Thoracic aorta (tissue), 2 donors: ENCODE measurements around the gene ZNF385B. TPM values are rescaled to one million over a fixed set of nuclear protein-coding genes. Genes with fewer than 3 reads are reported as not detected.

Experiments
- ATAC-seq: fragments of 150-250 bp; one replicate; pipeline ENCODE4 v1.8.0; 2017; ENCODE audit warnings: low read depth; ENCODE audit not compliant: insufficient number of reproducible peaks, low FRiP score
- DNase-seq: peaks from one replicate; pipeline ENCODE4 v3.0.0-alpha.2; 2020; ENCODE audit warnings: low spot score
- H3K27ac ChIP-seq, 2 donors: fragments of 200-600 bp; sonication (generic); 1 replicate in 1 of 2; 2 replicates in 1 of 2; pipeline ENCODE4 v1.5.1; 2016; ENCODE audit warnings: mild to moderate bottlenecking in 2 of 2, moderate library complexity in 2 of 2
- H3K27me3 ChIP-seq: fragments of 200-600 bp; sonication (generic); replicated peaks from 2 replicates; pipeline ENCODE4 v1.6.0; 2016; ENCODE audit warnings: mild to moderate bottlenecking; ENCODE audit not compliant: insufficient read depth
- H3K36me3 ChIP-seq: fragments of 200-600 bp; sonication (generic); one replicate; pipeline ENCODE4 v1.5.1; 2016
- H3K4me1 ChIP-seq, 2 donors: fragments of 200-600 bp; sonication (generic); 1 replicate in 1 of 2; 2 replicates in 1 of 2; pipeline versions ENCODE4 v1.5.1 to v1.6.0; 2016; ENCODE audit warnings: low read depth in 2 of 2, mild to moderate bottlenecking in 1 of 2; ENCODE audit not compliant: control insufficient read depth in 1 of 2
- H3K4me3 ChIP-seq: fragments of 200-600 bp; sonication (generic); 2 replicates; pipeline ENCODE4 v1.5.1; 2016; ENCODE audit warnings: mild to moderate bottlenecking
- H3K9me3 ChIP-seq: fragments of 200-600 bp; sonication (generic); 2 replicates; pipeline ENCODE4 v1.5.1; 2016
- total RNA-seq, 2 donors: library from RNA; depleted of rRNA; stranded (reverse); fragments of >200 nt; gene quantifications; one replicate each; pipeline versions ENCODE4 v1.1.0 to v1.2.3, GENCODE V29; 2016
- TF ChIP-seq, protein P1 (sequence below): fragments of 200-600 bp; sonication (generic); IDR thresholded peaks from one replicate; pipeline ENCODE4 v1.5.1; 2019; ENCODE audit warnings: antibody characterized with exemption

The ZNF385B gene
- total RNA-seq, 2 donors from 2014 or later: 0.41 to 1.9 TPM

DNA sequence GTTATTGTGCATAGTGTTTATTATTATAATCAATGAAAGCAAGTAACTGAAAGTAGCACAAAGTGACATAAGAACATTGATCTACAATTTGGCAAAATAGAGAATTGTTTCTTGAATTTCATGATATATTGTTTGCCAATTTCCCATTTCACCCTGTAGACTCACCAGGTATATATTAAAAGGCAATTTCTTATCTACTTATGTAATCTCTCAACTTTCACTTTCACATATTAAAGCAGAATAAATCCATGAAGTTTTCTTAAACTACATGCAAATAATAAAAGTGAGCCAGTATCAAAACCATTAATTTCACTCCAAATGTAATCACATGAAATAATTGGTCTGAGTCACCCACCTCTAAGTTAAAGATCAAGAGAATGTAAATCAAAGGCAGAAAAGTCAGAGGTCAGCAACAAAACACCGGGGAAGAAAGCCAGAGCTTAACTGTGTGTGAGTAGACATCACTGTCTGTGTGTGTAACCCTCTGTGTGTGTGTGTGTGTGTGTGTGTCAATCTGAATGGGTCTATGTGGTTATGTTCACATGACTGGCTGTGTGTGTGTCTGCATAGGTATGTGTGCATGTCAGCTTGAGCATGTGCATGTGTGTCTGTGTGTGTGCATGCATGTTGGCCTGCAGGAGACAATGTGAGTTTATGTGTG is 44.1 kb downstream of the ZNF385B start:
- H3K27ac ChIP-seq: no peak overlapping the region
- no peaks in the 10 kb centered on the region for H3K4me1 ChIP-seq
- H3K27me3 ChIP-seq: no peaks in the 10 kb centered on the region
- DNase-seq (no peak), ATAC-seq (no peak)
- no peak overlapping the region for H3K4me3 ChIP-seq
- H3K9me3 ChIP-seq: no peaks in the 10 kb centered on the region
- H3K36me3 ChIP-seq: no peaks in the 10 kb centered on the region
- TF ChIP-seq, protein P1, sequence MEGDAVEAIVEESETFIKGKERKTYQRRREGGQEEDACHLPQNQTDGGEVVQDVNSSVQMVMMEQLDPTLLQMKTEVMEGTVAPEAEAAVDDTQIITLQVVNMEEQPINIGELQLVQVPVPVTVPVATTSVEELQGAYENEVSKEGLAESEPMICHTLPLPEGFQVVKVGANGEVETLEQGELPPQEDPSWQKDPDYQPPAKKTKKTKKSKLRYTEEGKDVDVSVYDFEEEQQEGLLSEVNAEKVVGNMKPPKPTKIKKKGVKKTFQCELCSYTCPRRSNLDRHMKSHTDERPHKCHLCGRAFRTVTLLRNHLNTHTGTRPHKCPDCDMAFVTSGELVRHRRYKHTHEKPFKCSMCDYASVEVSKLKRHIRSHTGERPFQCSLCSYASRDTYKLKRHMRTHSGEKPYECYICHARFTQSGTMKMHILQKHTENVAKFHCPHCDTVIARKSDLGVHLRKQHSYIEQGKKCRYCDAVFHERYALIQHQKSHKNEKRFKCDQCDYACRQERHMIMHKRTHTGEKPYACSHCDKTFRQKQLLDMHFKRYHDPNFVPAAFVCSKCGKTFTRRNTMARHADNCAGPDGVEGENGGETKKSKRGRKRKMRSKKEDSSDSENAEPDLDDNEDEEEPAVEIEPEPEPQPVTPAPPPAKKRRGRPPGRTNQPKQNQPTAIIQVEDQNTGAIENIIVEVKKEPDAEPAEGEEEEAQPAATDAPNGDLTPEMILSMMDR: no peak

DNA sequence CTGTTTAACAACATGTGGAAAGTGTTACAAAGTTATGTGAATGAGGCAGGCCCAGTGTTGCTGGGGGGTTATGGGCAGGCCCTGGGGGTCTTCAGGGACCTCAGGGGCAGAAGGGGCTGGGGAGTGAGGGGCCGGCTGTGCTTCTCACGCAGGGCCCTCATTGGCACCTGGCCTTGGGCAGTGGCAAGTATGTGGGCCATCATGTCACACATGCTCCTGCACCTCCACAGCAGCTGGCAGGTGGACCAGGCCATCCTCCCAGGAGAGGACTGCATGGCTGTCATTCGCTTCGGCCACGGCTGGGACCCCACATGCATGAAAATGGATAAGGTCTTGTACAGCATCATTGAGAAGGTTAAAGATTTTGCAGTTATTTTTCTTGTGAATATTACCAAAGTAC is 47.4 kb downstream of the ZNF385B start:
- no peak for DNase-seq
- ATAC-seq: no peak

DNA sequence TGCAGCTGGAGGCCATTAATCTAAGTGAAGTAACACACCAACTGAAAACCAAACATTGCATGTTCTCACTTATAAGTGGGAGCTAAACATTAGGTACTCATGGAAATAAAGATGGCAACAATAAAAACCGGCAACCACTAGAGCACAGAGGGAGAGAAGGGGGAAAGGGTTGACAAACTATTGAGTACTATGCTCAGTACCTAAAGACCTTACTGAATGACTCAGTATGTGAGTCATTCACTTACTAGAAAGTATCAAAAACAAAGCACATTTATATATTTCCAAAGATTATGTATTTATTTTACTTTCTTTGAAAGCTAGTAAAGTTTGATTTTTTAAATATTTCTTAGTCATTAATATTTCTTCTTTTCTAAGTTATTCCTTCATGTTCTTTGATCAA is 48.9 kb downstream of the ZNF385B start:
- H3K4me1 ChIP-seq: no peaks in the 10 kb centered on the region
- ATAC-seq (no peak), DNase-seq (no peak)
- TF ChIP-seq, protein P1: no peak
- H3K36me3 ChIP-seq: no peaks in the 10 kb centered on the region
- H3K9me3 ChIP-seq: no peaks in the 10 kb centered on the region
- H3K27ac ChIP-seq: no peak overlapping the region
- no peak overlapping the region for H3K4me3 ChIP-seq
- no peaks in the 10 kb centered on the region for H3K27me3 ChIP-seq

More for the DNA sequence above, 47.4 kb downstream of the ZNF385B start:
- no peak overlapping the region for H3K27ac ChIP-seq
- no peaks in the 10 kb centered on the region for H3K36me3 ChIP-seq
- TF ChIP-seq, protein P1: no peak
- no peak overlapping the region for H3K4me3 ChIP-seq
- no peaks in the 10 kb centered on the region for H3K9me3 ChIP-seq
- no peaks in the 10 kb centered on the region for H3K27me3 ChIP-seq
- H3K4me1 ChIP-seq: no peaks in the 10 kb centered on the region

DNA sequence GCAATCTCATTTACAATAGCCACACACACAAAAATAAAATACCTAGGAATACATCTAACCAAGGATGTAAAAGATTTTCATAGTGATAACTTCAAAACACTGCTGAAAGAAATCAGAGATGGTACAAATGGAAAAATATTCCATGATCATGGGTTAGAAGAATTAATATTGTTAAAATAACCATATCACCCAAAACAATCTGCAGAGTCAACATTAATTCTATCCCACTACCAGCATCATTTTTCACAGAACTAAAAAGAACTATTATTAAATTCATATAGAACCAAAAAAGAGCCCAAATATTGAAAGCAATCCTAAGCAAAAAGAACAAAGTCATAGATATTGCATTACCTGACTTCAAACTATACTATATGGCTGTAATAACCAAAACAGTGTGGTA is 50.4 kb downstream of the ZNF385B start:
- TF ChIP-seq, protein P1: no peak
- Histone ChIP-seq H3K27me3 (no peaks in the 10 kb centered on the region), H3K27ac (no peak overlapping the region), H3K4me1 (no peaks in the 10 kb centered on the region), H3K36me3 (no peaks in the 10 kb centered on the region), H3K4me3 (no peak overlapping the region), H3K9me3 (no peaks in the 10 kb centered on the region)
- ATAC-seq (no peak), DNase-seq (no peak)

DNA sequence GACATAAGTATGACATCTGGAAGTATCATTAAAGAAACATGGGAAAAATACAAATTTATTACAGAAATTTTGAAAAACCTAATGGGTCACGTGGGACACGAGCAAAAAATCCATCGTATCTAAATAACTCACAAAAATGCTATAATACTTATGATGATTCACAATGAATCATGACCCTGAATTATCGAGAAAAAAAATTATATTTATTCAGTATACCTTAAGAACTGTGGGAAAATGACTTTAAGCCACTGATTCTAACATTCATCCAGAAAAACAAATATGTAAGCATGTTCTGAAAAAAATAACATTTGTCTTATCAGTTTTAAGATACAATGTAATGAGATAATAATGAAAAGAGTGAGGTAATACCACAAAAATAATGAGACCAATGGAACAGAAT is 51.8 kb downstream of the ZNF385B start:
- Histone ChIP-seq H3K4me3 (no peak overlapping the region), H3K9me3 (no peaks in the 10 kb centered on the region), H3K27ac (no peak overlapping the region), H3K4me1 (no peaks in the 10 kb centered on the region), H3K36me3 (no peaks in the 10 kb centered on the region), H3K27me3 (no peaks in the 10 kb centered on the region)
- ATAC-seq: no peak
- DNase-seq: no peak
- TF ChIP-seq, protein P1: no peak
